HepG2 (cell line): ENCODE data around the gene TOP2B. TPM values are rescaled to one million over a fixed set of nuclear protein-coding genes. Genes with fewer than 3 reads are reported as not detected.
A peak's percentile ranks its signal among the peaks of the same experiment; 100 is the strongest.

Experiments used
- CSRNP2 ChIP-seq: sonication (generic); formaldehyde crosslinking; conservative IDR thresholded peaks from 2 replicates; pipeline ENCODE4 v1.8.0; 2022; ENCODE audit warnings: low read depth, missing genetic modification reagents
- FIP1L1 ChIP-seq: fragments of 200-400 bp; formaldehyde crosslinking; IDR thresholded peaks from 2 replicates; pipeline ENCODE4 v1.6.1; 2018; ENCODE audit warnings: low read depth, mild to moderate bottlenecking, low read length, moderate library complexity, borderline replicate concordance; ENCODE audit not compliant: insufficient read depth
- FOXP1 ChIP-seq, 2 experiments: fragments of 450-650 bp in 1 of 2; IDR thresholded peaks; 2 replicates each; pipeline ENCODE4 v1.6.1; 2017 to 2018; ENCODE audit warnings: antibody characterized with exemption in 1 of 2
- GMEB1 ChIP-seq: sonication (generic); formaldehyde crosslinking; IDR thresholded peaks from 2 replicates; pipeline ENCODE4 v1.5.1; 2020; ENCODE audit warnings: missing genetic modification reagents, mild to moderate bottlenecking, borderline replicate concordance
- GMEB2 ChIP-seq: IDR thresholded peaks from 2 replicates; pipeline ENCODE4 v1.6.1; 2016; ENCODE audit warnings: missing biosample characterization, missing genetic modification reagents, low read depth
- HNRNPL ChIP-seq: fragments of 200-400 bp; formaldehyde crosslinking; IDR thresholded peaks from 2 replicates; pipeline ENCODE4 v1.6.1; 2017; ENCODE audit warnings: mild to moderate bottlenecking, low read depth, low read length
- MIER3 ChIP-seq: IDR thresholded peaks from 2 replicates; pipeline ENCODE4 v1.6.1; 2016; ENCODE audit warnings: missing compliant biosample characterization, borderline replicate concordance
- NR0B2 ChIP-seq: sonication (generic); formaldehyde crosslinking; IDR thresholded peaks from 2 replicates; pipeline ENCODE4 v1.4.0; 2020; ENCODE audit warnings: mild to moderate bottlenecking, missing genetic modification reagents
- PATZ1 ChIP-seq: sonication (generic); formaldehyde crosslinking; IDR thresholded peaks from 2 replicates; pipeline ENCODE4 v1.4.0; 2020; ENCODE audit warnings: missing genetic modification reagents
- SAFB2 ChIP-seq: sonication (generic); formaldehyde crosslinking; IDR thresholded peaks from 2 replicates; pipeline ENCODE4 v1.5.1; 2020; ENCODE audit warnings: missing genetic modification reagents, low read depth, mild to moderate bottlenecking, borderline replicate concordance
- TFDP2 ChIP-seq: sonication (generic); formaldehyde crosslinking; IDR thresholded peaks from 2 replicates; pipeline ENCODE4 v1.4.0; 2020; ENCODE audit warnings: missing genetic modification reagents
- ZBTB37 ChIP-seq: sonication (generic); formaldehyde crosslinking; IDR thresholded peaks from 2 replicates; pipeline ENCODE4 v1.4.0; 2020; ENCODE audit warnings: mild to moderate bottlenecking, missing genetic modification reagents
- ZBTB49 ChIP-seq: sonication (generic); formaldehyde crosslinking; IDR thresholded peaks from 2 replicates; pipeline ENCODE4 v1.4.0; 2020; ENCODE audit warnings: missing genetic modification reagents, borderline replicate concordance
- ZNF501 ChIP-seq: sonication (generic); formaldehyde crosslinking; IDR thresholded peaks from 2 replicates; pipeline ENCODE4 v1.5.1; 2020; ENCODE audit warnings: mild to moderate bottlenecking, moderate library complexity, missing genetic modification reagents
- ZNF652 ChIP-seq: IDR thresholded peaks from 2 replicates; pipeline ENCODE4 v1.6.1; 2016; ENCODE audit warnings: low read depth, borderline replicate concordance
- polyA plus RNA-seq, 8 experiments: library from polyadenylated mRNA; depleted of rRNA in 3 of 8; stranded (reverse) in 7 of 8; unstranded in 1 of 8; fragments of >200 nt; fragmentation: Illumina TruSeq in 4 of 8; extraction: Trizol in 4 of 8; gene quantifications; 2 replicates each; pipeline versions ENCODE4 v1.2.1 to v1.2.3, GENCODE V29; 2011 to 2016; ENCODE audit warnings: low read depth in 4 of 8, missing spikeins in 1 of 8, mixed read lengths in 1 of 8; ENCODE audit not compliant: insufficient read depth in 1 of 8
- total RNA-seq, 5 experiments: library from RNA; depleted of rRNA; stranded (reverse); fragments of >200 nt; fragmentation: Illumina TruSeq; extraction: Trizol; gene quantifications; 2 replicates each; pipeline ENCODE4 v1.2.3, GENCODE V29; 2016; ENCODE audit warnings: low read depth in 1 of 5

The TOP2B gene
- total and polyA plus RNA-seq, 2 of the 13 experiments (the other 11 are each of a cell fraction or from before 2014, with no cell fraction given): 27.6 to 88.1 TPM

GRCh38 chr3:25664812-25665314 is at the start of gene TOP2B (continued):
- TF ChIP-seq PATZ1 (CRISPR knock-in tag): peak; percentile 90
- peak; percentile 93 for TF ChIP-seq HNRNPL
- peak; percentile 25; the same call in 1 of the 2 replicates for TF ChIP-seq TFDP2 (CRISPR knock-in tag)
- TF ChIP-seq FIP1L1: no peak
- no peak for TF ChIP-seq ZBTB37 (CRISPR knock-in tag)
- TF ChIP-seq GMEB2: no peak
- no peak for TF ChIP-seq CSRNP2
- TF ChIP-seq FOXP1 (IDR thresholded peaks at IDR 0.05): no peak
- no peak for TF ChIP-seq FOXP1 (CRISPR knock-in tag; IDR thresholded peaks at IDR 0.05)
- peak; percentile 52; the same call in 1 of the 2 replicates for TF ChIP-seq GMEB1 (CRISPR knock-in tag)
- no peak for TF ChIP-seq SAFB2
- TF ChIP-seq ZNF652 (CRISPR knock-in tag): no peak
- no peak; the same call in 1 of the 2 replicates for TF ChIP-seq NR0B2
- TF ChIP-seq MIER3: 0 out of 2 replicates have a peak, but pooled peaks have one; percentile 22
- TF ChIP-seq ZNF501: 0 out of 2 replicates have a peak, but pooled peaks have one; percentile 32
- no peak for TF ChIP-seq ZBTB49 (CRISPR knock-in tag)
